MM.1S (cell line): ENCODE data around the gene ZBTB22.

Source experiments
- CTCF ChIP-seq: fragments of 300-600 bp; sonication (generic); IDR thresholded peaks from 2 replicates; pipeline ENCODE4 v1.5.1; 2016; ENCODE audit warnings: antibody characterized with exemption, low read length, mixed read lengths
- EZH2 ChIP-seq: fragments of 300-600 bp; sonication (generic); optimal IDR thresholded peaks from 2 replicates; pipeline ENCODE3; 2017; ENCODE audit warnings: low read depth, mild to moderate bottlenecking, antibody characterized with exemption, low read length, mixed read lengths

GRCh38 chr6:33317419-33317668 is 200 bp downstream of the ZBTB22 start:
- no peak for TF ChIP-seq CTCF
- no peak for TF ChIP-seq EZH2
